B cell (primary cell): ENCODE results near the gene NUP62. TPM values are rescaled to one million over a fixed set of nuclear protein-coding genes. Genes with fewer than 3 reads are reported as not detected.

Source experiments
- ATAC-seq: fragments of 200-7000 bp; cut with Tn5 transposase; one replicate; pipeline ENCODE4 v1.10.0; 2021; ENCODE audit warnings: low read depth, mild to moderate bottlenecking, moderate number of reproducible peaks, moderate library complexity
- CTCF ChIA-PET: fragments of 350-600 bp; sonication (Branson Sonifier 250); formaldehyde crosslinking; loops from one replicate; lab custom pipeline; 2021; ENCODE audit warnings: antibody characterized with exemption, inconsistent platforms; lab: Charles Lee
- POLR2A ChIA-PET: fragments of 350-600 bp; sonication (Branson Sonifier 250); formaldehyde crosslinking; loops from one replicate; lab custom pipeline; 2021; ENCODE audit warnings: antibody characterized with exemption; lab: Charles Lee
- DNase-seq: peaks from one replicate; pipeline ENCODE4 v3.0.0; 2013
- H2AFZ ChIP-seq: 2 replicates; pipeline ENCODE4 v1.6.1; 2012; ENCODE audit warnings: mild to moderate bottlenecking, low read depth, low read length; ENCODE audit not compliant: insufficient read depth, poor library complexity, severe bottlenecking
- H3K27ac ChIP-seq, 2 donors: 1 replicate in 1 of 2; 2 replicates in 1 of 2; pipeline ENCODE4 v1.5.1; 2012 to 2013; ENCODE audit warnings: low read length in 2 of 2, mild to moderate bottlenecking in 2 of 2, moderate library complexity in 1 of 2
- H3K27me3 ChIP-seq, 4 experiments: fragments of 200-600 bp in 1 of 4; sonication (generic) in 1 of 4; replicated peaks in 1 of 4; 1 replicate in 2 of 4; 2 replicates in 2 of 4; pipeline versions ENCODE4 v1.6.1 to v1.7.0; 2013 to 2016; ENCODE audit warnings: low read length in 3 of 4, mild to moderate bottlenecking in 2 of 4, mixed read lengths in 1 of 4, moderate library complexity in 1 of 4; ENCODE audit not compliant: insufficient read depth in 4 of 4, control insufficient read depth in 3 of 4; ENCODE audit errors: control extremely low read depth in 1 of 4
- H3K36me3 ChIP-seq, 2 experiments: replicated peaks in 1 of 2; 1 replicate in 1 of 2; 2 replicates in 1 of 2; pipeline versions ENCODE4 v1.6.1 to v1.7.1; 2013; ENCODE audit warnings: low read length in 1 of 2; ENCODE audit not compliant: insufficient read depth in 2 of 2, control insufficient read depth in 1 of 2; ENCODE audit errors: control extremely low read depth in 1 of 2, extremely low read depth in 1 of 2
- H3K4me1 ChIP-seq, 2 donors: fragments of 200-600 bp in 1 of 2; sonication (generic) in 1 of 2; 1 replicate in 1 of 2; 2 replicates in 1 of 2; pipeline versions ENCODE4 v1.5.1 to v1.6.1; 2013 to 2017; ENCODE audit warnings: low read length in 2 of 2; ENCODE audit not compliant: control insufficient read depth in 2 of 2, insufficient read depth in 2 of 2
- H3K4me2 ChIP-seq: replicated peaks from 2 replicates; pipeline ENCODE3; 2012; ENCODE audit warnings: mild to moderate bottlenecking, low read depth, low read length; ENCODE audit not compliant: poor library complexity, severe bottlenecking
- H3K4me3 ChIP-seq, 5 experiments: fragments of 200-600 bp in 1 of 5; sonication (generic) in 1 of 5; 1 replicate in 3 of 5; 2 replicates in 2 of 5; pipeline versions ENCODE4 v1.5.1 to v1.7.0; 2011 to 2016; ENCODE audit warnings: low read length in 4 of 5, mild to moderate bottlenecking in 4 of 5, low read depth in 2 of 5, control low read depth in 1 of 5, moderate library complexity in 1 of 5; ENCODE audit not compliant: insufficient read depth in 1 of 5; ENCODE audit errors: control extremely low read depth in 1 of 5, extremely low read depth in 1 of 5
- H3K79me2 ChIP-seq: fragments of 200-600 bp; sonication (generic); one replicate; pipeline ENCODE4 v1.6.0; 2016; ENCODE audit warnings: low read length; ENCODE audit not compliant: control insufficient read depth, insufficient read depth
- H3K9ac ChIP-seq: fragments of 200-600 bp; sonication (generic); 2 replicates; pipeline ENCODE4 v1.6.1; 2017; ENCODE audit warnings: mild to moderate bottlenecking, low read length, moderate library complexity
- H3K9me3 ChIP-seq, 3 donors: one replicate each; pipeline versions ENCODE4 v1.6.1 to v1.7.1; 2013; ENCODE audit warnings: low read length in 2 of 3; ENCODE audit not compliant: control insufficient read depth in 2 of 3, insufficient read depth in 1 of 3; ENCODE audit errors: control extremely low read depth in 1 of 3
- H4K20me1 ChIP-seq: 2 replicates; pipeline ENCODE4 v1.6.0; 2012; ENCODE audit warnings: mild to moderate bottlenecking, low read length; ENCODE audit not compliant: insufficient read depth, control insufficient read depth, poor library complexity, severe bottlenecking
- H3K27ac Mint-ChIP-seq: one replicate; pipeline ENCODE4 v1.8.0; 2021; ENCODE audit warnings: mixed read lengths
- H3K27me3 Mint-ChIP-seq: one replicate; pipeline ENCODE4 v1.8.0; 2021; ENCODE audit warnings: mixed read lengths
- H3K4me1 Mint-ChIP-seq: one replicate; pipeline ENCODE4 v1.8.0; 2021; ENCODE audit warnings: mixed read lengths
- H3K4me3 Mint-ChIP-seq: one replicate; pipeline ENCODE4 v1.8.0; 2021; ENCODE audit warnings: mixed read lengths
- H3K9me3 Mint-ChIP-seq: one replicate; pipeline ENCODE4 v1.8.0; 2022; ENCODE audit warnings: mixed read lengths; ENCODE audit not compliant: insufficient read depth
- CTCF ChIP-seq: fragments of 200-600 bp; IDR thresholded peaks from one replicate; pipeline ENCODE4 v1.8.0; 2022; ENCODE audit warnings: antibody characterized with exemption, mild to moderate bottlenecking
- EZH2 ChIP-seq: IDR thresholded peaks from 2 replicates; pipeline ENCODE4 v1.6.1; 2012; ENCODE audit warnings: borderline replicate concordance, low read depth, mild to moderate bottlenecking, moderate library complexity, low read length; ENCODE audit not compliant: insufficient read depth, poor library complexity, severe bottlenecking
- WGBS: methylation state at CpG from one replicate; pipeline ENCODE4 v1.1.5; 2013; ENCODE audit warnings: missing lambda C conversion rate; ENCODE audit not compliant: insufficient coverage; 5-methylcytosine and 5-hydroxymethylcytosine counted together
- intact Hi-C: fragments of 100-400 bp; cut with micrococcal nuclease; formaldehyde crosslinking; loops from one replicate; pipeline ENCODE4 v1.10.0; 2022
- polyA plus RNA-seq: library from polyadenylated mRNA; depleted of rRNA; stranded (reverse); fragments of >200 nt; gene quantifications from 2 replicates; pipeline ENCODE4 v1.2.3, GENCODE V29; 2012
- total RNA-seq, 2 donors: library from RNA; stranded (reverse); fragments of 120-200 nt in 1 of 2; gene quantifications; 1 replicate in 1 of 2; 2 replicates in 1 of 2; pipeline versions ENCODE4 v1.2.3 to v1.2.4, GENCODE V29; 2013 to 2022

Gene NUP62
- total and polyA plus RNA-seq, 2 donors (not counting 1 experiment from before 2014, with no cell fraction given): 25.2 to 75.7 TPM

DNA sequence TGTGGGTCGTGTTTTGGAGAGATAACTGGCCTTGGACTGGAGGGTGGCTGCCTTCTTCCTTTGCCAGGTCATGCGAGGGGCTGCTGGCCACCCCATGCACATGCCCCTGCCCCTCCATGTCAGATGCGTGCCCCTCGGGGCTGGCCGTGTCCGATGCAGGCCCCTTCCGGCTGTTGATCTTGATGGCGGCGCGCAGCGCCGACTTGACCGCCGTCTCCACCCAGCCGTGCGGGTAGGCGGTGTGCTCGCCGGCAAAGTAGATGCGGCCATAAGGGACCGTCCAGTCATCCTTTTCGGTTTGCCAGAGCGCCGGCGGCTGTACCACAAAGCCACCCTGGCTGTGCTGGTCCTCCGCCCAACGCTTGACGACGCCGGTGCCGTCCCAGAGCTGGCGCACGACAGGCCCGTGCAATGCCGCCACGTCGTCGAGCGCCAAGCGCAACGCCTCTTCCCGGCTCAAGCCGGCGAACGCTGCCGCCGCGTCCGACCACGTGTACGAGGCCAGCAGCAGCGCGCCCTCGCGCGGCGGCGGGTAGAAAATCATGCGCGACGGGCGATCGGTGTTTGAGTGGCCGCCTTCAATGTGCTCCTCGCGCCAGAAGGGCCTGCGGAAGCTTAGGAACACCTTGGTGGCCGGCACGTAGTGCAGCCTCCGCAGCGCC is 39.5 kb downstream of the NUP62 start:
- POLR2A ChIA-PET: interaction anchor here (1.0 to 2.1 kb wide), 8 partner anchors 13 to 40 kb away, joined by 3 to 8 read pairs (median 3); partner anchors contain the start of genes ATF5 and NUP62

More for the DNA sequence above, 39.5 kb downstream of the NUP62 start:
- Histone ChIP-seq H4K20me1 (peaks cover 15% of the 10 kb centered on the region), H3K4me1 (peaks cover 3 to 17% of the 10 kb centered on the region in 2 donors), H3K4me2 (peak overlapping the region; percentile 98), H3K4me3 (peak overlapping the region in 4 of 5 experiments; percentile 41 to 62 (median 50)), H3K9me3 (peaks cover 0 to 7% (median 0%) of the 10 kb centered on the region in 3 donors), H3K9ac (peak overlapping the region; percentile 65), H2AFZ (peak overlapping the region; percentile 66), H3K79me2 (no peaks in the 10 kb centered on the region), H3K27ac (no peak overlapping the region), H3K36me3 (peaks cover 0 to 2% of the 10 kb centered on the region in 2 experiments), H3K27me3 (no peaks in the 10 kb centered on the region)
- Mint-ChIP-seq H3K27me3 (no peaks in the 10 kb centered on the region), H3K27ac (peak overlapping the region; percentile 67), H3K4me3 (peak overlapping the region; percentile 86), H3K9me3 (no peaks in the 10 kb centered on the region), H3K4me1 (peaks cover 27% of the 10 kb centered on the region)
- no peak for TF ChIP-seq EZH2
- peak; percentile 89 for TF ChIP-seq CTCF
- ATAC-seq: peak; percentile 68
- intact Hi-C loops: loop anchor here (1.0 kb wide), 2 partner anchors 12 to 40 kb away; no protein-coding TSS in a partner anchor
- CTCF ChIA-PET: interaction anchor here (0.8 to 1.6 kb wide), 5 partner anchors 9 to 96 kb away, joined by 3 to 12 read pairs (median 5); no protein-coding TSS in a partner anchor
- peak; percentile 88 for DNase-seq
- WGBS: 30% methylated on average over 71 of the region's 71 CpGs
